Measurements from ENCODE around the gene RSPH1. TPM values are rescaled to one million over a fixed set of nuclear protein-coding genes. Genes with fewer than 3 reads are reported as not detected.

RSPH1 gene
- total RNA-seq, 6 experiments from 2014 or later, result 0.18 to 0.55 (median 0.22) TPM; not detected in 1

DNA sequence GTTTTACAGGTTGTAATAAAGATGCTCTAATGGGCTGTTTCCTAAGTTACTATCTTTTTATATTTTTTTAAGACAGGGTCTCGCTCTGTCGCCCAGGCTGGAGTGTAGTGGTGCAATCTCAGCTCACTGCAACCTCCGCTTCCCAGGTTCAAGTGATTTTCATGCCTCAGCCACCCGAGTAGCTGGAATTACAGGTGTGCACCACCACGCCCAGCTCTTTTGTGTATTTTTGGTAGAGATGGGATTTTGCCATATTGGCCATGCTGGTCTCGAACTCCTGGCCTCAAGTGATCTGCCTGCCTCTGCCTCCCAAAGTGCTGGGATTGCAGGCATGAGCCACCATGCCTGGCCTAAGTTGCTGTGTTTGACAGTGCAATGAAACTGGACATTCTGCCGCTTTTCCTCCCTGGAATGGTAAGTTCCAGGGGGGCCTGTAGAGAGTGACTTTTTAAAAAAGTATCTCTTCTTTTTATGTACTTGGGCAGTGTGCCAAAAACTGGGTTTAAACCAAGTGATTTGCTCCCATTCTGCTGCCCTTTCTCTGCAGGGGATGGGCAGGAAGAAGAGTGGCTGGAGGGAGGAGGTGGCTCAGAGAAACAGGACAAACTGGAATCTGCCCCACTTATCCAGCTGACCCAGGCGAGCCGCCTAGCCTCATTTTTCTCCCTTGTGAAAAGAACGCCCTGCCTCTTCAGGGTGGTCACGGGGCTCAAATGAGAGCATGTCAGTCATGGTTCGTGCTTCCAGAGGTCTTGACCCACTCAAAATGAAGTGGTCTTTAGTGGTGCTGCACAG is 19.9 kb upstream of the RSPH1 start:
- no peak for ATAC-seq
- DNase-seq, result no peak
- H3K4me1 ChIP-seq, result peaks cover 0 to 8% (median 2%) of the 10 kb centered on the region in 4 donors
- TF ChIP-seq POLR2A (IDR thresholded peaks at IDR 0.05), result no peak
- intact Hi-C loops (cut with DNase I), result no loop called here
- H3K27me3 ChIP-seq, result no peaks in the 10 kb centered on the region
- H3K4me3 ChIP-seq, result no peak overlapping the region
- WGBS (ENCODE audit: insufficient coverage, low coverage, low lambda C conversion rate, missing lambda C conversion rate), result 85% methylated on average over 11 of the region's 12 CpGs
- no peaks in the 10 kb centered on the region for H3K9me3 ChIP-seq
- peaks cover 0 to 11% (median 0%) of the 10 kb centered on the region in 4 donors for H3K36me3 ChIP-seq
- no peak overlapping the region for H3K27ac ChIP-seq

- Histone ChIP-seq H3K36me3 (peaks cover 0 to 11% (median 0%) of the 10 kb centered on the region in 4 donors), H3K4me1 (peaks cover 0 to 8% (median 2%) of the 10 kb centered on the region in 4 donors), H3K27ac (peak overlapping the region in 2 of 3 donors; percentile 53 to 78), H3K4me3 (peak overlapping the region; percentile 82 to 89 (median 88)), H3K27me3 (no peaks in the 10 kb centered on the region), H3K9me3 (no peaks in the 10 kb centered on the region)
- WGBS (ENCODE audit: insufficient coverage, low coverage, low lambda C conversion rate, missing lambda C conversion rate), result 19% methylated on average over 5 of the region's 5 CpGs
- TF ChIP-seq POLR2A (IDR thresholded peaks at IDR 0.05), result no peak
- no peak for TF ChIP-seq CTCF (IDR thresholded peaks at IDR 0.05)
- DNase-seq (no peak), ATAC-seq (no peak)
- intact Hi-C loops (cut with DNase I), result no loop called here
Observed at GRCh38 chr21:42514883-42515228, 18.8 kb upstream of the RSPH1 start.

DNA sequence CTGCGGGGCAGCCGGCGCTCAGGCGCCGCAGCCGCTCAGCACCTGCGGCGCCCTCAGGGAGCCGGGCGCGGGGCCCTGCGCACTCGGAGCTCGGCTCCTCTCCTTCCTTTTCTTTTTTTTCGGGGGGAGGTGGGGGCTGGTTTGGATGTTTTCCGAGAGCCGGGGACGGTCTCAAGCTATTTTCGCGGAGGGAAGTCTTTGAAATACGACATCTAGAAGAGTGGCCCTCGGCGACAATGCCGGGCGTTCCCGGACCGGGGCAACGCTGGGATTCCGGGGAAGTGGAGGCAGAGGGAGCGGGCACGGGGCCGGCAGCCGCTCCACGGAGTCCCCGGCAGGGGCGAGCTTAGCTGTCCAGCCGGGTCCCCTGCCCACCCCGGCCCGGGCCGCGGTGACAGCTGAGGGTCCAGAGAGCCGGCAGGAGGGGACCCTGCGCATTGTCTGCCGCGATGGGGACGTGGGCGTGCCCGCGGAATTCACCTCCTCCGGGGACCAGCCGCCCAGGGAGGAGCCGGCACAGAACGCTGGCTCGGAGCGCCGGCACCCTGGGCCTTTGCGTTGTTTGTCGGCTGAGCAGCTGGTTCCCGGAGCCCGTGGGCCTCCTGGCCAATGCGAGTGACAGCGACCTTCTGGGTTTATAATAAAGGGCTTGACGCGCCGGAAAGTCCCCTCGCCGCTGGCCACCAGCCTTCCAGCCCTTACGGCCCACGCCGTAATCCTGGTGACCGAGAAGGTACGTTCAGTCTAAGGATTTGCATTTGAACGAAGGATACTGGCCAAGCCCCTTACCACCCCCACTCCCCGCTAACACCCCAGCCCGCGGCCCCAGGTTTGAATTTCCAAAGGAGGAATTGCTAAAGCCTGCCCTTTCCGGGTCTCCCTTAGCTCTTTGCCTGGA is 18.2 kb upstream of the RSPH1 start:
- ATAC-seq, result peak; percentile 81 to 88 (median 86)
- H3K9me3 ChIP-seq, result no peaks in the 10 kb centered on the region
- peaks cover 0 to 7% (median 0%) of the 10 kb centered on the region in 4 donors for H3K36me3 ChIP-seq
- DNase-seq, result peak; percentile 73 to 78 (median 77)
- WGBS (ENCODE audit: insufficient coverage, low coverage, low lambda C conversion rate, missing lambda C conversion rate), result 0% methylated on average over 9 of the region's 77 CpGs
- peak overlapping the region; percentile 82 to 89 (median 88) for H3K4me3 ChIP-seq
- peaks cover 0 to 8% (median 2%) of the 10 kb centered on the region in 4 donors for H3K4me1 ChIP-seq
- intact Hi-C loops (cut with DNase I), result no loop called here
- H3K27me3 ChIP-seq, result no peaks in the 10 kb centered on the region
- TF ChIP-seq CTCF (IDR thresholded peaks at IDR 0.05), result no peak
- peak; percentile 65 for TF ChIP-seq POLR2A (IDR thresholded peaks at IDR 0.05)
- H3K27ac ChIP-seq, result peak overlapping the region; percentile 53 to 78 (median 78)

- H3K27ac ChIP-seq, result peak within 1 kb of the TSS; percentile 53 to 78 (median 78)
- peak; percentile 59 to 71 (median 68) for ATAC-seq
- intact Hi-C loops (cut with DNase I), result no loop called here
- no peaks in the 10 kb centered on the region for H3K9me3 ChIP-seq
- TF ChIP-seq CTCF (IDR thresholded peaks at IDR 0.05) (peak in 1 of 4 donors; percentile 43), POLR2A (IDR thresholded peaks at IDR 0.05) (peak; percentile 29)
- no peaks in the 10 kb centered on the region for H3K27me3 ChIP-seq
- peak within 1 kb of the TSS; percentile 82 to 89 (median 88) for H3K4me3 ChIP-seq
- H3K4me1 ChIP-seq, result peaks cover 0 to 8% (median 2%) of the 10 kb centered on the region in 4 donors
- 77% methylated on average over 6 of the region's 88 CpGs for WGBS (ENCODE audit: insufficient coverage, low coverage, low lambda C conversion rate, missing lambda C conversion rate)
- no peaks in the 10 kb centered on the region for H3K36me3 ChIP-seq
- DNase-seq, result peak in 2 of 3 donors; percentile 57 to 63
Observed at GRCh38 chr21:42513151-42513984, 17.3 kb upstream of the RSPH1 start, which contains the start of gene SLC37A1. Gene SLC37A1, plus strand, starts transcription at chr21:42513852. Its CDS starts 4,603 bp downstream, at chr21:42518455.
